HG03159 (cell line): ENCODE data around the gene CPED1.

Experiments
- ATAC-seq: cut with Tn5 transposase; IDR thresholded peaks from one replicate; pipeline ENCODE4 v1.9.1; 2021; ENCODE audit warnings: mild to moderate bottlenecking, moderate library complexity; ENCODE audit not compliant: unreplicated experiment

Gene CPED1

GRCh38 chr7:121334875-121335648 is 346.6 kb downstream of the CPED1 start:
- no peak for ATAC-seq

- ATAC-seq = no peak
Measured at GRCh38 chr7:121336579-121336978, 348.1 kb downstream of the CPED1 start.

- ATAC-seq = no peak
Measured at GRCh38 chr7:121337398-121337797, 348.9 kb downstream of the CPED1 start.

GRCh38 chr7:121339082-121339481 is 350.6 kb downstream of the CPED1 start:
- ATAC-seq = no peak

- no peak for ATAC-seq
Measured at GRCh38 chr7:121341933-121342332, 353.4 kb downstream of the CPED1 start.

- ATAC-seq = no peak
Measured at GRCh38 chr7:121342631-121343030, 354.1 kb downstream of the CPED1 start.

GRCh38 chr7:121343302-121343701 is 354.8 kb downstream of the CPED1 start:
- ATAC-seq = no peak

- no peak for ATAC-seq
Measured at GRCh38 chr7:121344093-121344492, 355.6 kb downstream of the CPED1 start.

- ATAC-seq = no peak
Measured at GRCh38 chr7:121344497-121344896, 356.0 kb downstream of the CPED1 start.
